RPMI8226 (cell line): ENCODE measurements around the gene PEX14.
"Not testable (repeated sequence)": the region's sequence is repeated elsewhere in the genome, so short reads cannot be mapped to it uniquely, and the experiment has no call there.

Experiments
- DNase-seq: peaks from one replicate; pipeline ENCODE4 v3.0.0-alpha.2; 2015

Gene PEX14

DNA sequence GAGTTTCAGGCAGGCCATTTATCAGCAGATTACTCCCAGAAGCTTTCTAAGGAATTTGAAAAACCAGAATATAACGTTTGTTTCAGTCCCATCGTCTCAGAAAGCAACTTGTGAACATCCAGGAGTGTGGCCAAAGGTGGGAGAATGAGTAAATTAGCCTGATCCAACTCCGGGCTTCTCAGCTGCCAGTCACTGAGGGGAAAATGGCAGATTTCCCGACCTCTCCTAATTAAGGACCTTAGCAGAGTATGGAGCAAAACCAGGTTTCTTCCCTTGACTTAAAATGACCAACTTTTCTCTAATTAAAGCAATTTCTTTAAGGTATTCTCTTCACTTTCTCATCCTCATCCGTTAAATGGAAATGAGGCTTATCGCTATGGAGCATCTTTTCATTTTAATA is 23.9 kb upstream of the PEX14 start:
- DNase-seq = no peak

- no peak for DNase-seq
Measured at GRCh38 chr1:10451287-10451686, 23.5 kb upstream of the PEX14 start.

GRCh38 chr1:10456048-10456447 is 18.7 kb upstream of the PEX14 start:
- DNase-seq = no peak

- DNase-seq = no peak
Measured at GRCh38 chr1:10456661-10457060, 18.1 kb upstream of the PEX14 start.

GRCh38 chr1:10457462-10457861 is 17.3 kb upstream of the PEX14 start:
- not testable (repeated sequence) for DNase-seq

- no peak for DNase-seq
Measured at GRCh38 chr1:10457875-10458274, 16.9 kb upstream of the PEX14 start.

GRCh38 chr1:10459184-10459583 is 15.6 kb upstream of the PEX14 start:
- DNase-seq = no peak

GRCh38 chr1:10467078-10467477 is 7.7 kb upstream of the PEX14 start:
- no peak for DNase-seq

DNA sequence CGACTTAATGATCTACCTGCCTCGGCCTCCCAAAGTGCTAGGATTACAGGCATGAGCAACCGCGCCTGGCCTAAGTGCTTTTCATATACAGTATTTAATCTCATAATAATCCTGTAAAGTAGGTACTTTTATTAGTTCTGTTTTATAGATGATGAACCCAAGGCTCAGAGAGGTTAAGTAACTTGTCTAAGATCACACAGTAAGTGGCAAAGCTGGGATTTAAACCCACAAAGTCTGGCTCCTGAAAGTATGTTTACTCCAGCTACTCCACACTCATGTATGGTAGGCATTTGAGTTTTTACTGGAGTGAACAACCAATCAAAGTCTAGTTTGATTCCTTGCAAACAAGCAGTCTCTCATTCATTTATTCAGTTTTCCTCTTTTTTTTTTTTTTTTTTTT is 4.7 kb upstream of the PEX14 start:
- DNase-seq = no peak

DNA sequence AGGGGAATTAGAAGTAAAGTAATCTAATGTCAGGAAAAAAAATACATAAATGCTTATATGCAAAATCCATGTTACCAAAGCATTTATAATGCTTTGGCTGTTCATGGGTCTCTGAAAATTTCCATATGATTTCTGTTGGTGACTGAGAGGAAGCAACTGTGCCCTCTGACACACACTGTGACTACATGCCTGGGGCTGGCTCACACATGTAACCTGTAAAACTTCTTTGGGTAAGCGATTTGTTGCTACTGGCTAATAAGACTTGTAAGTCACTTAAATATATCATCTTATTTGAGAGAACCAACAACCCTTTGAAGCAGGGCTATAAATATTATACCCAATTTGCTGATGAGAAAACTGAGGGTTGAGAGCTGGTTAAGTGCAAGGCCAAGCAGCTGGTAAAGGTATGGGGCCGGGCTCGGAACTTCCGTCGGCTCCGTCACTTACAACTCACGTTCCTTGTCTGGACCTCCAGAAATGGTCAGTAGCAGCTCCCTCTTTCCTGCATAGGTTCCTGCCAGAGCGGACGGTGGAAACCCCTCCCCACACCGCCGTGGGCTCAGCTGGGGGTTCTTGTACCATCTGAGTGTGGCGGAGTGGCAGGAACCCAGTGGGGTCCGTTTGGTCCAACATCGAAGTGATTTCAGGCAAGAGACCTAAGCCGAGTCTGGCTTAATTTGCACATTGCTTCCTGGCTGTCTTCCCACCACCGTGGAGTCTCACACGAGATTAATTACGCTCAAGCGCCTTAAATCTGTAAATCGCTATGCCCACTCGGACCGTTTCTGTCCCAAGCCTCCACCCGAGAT is 3.1 kb upstream of the PEX14 start:
- DNase-seq = peak; percentile 23

GRCh38 chr1:10472220-10473144 is 2.3 kb upstream of the PEX14 start, which contains the start of gene DFFA:
Gene DFFA, minus strand, starts transcription at chr1:10472529. Its CDS starts 71 bp downstream, at chr1:10472458.
- DNase-seq = peak; percentile 98

GRCh38 chr1:10473145-10473765 is 1.5 kb upstream of the PEX14 start:
- DNase-seq = no peak

DNA sequence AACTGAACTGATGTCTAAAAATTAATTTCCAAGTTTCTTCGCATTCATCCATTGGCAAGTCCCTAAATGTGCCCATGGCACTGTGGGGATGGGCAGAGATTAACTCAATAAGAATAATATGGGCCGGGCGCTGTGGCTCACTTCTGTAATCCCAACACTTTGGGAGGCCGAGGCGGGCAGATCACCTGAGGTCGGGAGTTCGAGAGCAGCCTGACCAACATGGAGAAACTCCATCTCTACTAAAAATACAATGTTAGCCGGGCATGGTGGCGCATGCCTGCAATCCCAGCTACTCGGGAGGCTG is 489 bp upstream of the PEX14 start:
- DNase-seq = not testable (repeated sequence)

- DNase-seq = peak; percentile 30
Measured at GRCh38 chr1:10475510-10475909, 760 bp downstream of the PEX14 start.

DNA sequence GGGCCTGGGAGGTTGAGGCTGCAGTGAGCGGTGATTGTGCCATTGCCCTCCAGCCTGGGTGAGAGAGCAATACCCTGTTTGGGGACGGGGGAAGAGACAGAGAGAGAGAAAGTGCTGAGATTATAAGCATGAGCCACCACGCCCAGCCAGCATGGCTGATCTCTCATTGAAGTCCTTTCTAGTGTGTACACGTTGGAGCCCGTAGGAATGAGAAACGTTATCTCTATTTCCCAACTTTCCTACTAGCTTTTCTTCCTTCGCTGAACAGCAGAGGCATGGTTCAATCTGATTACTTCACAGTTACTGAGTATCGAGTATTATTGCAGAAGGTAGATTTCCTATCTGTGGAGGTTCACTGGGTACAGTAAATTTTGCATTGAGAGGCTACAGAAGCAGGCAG is 4.5 kb downstream of the PEX14 start:
- no peak for DNase-seq

GRCh38 chr1:10480614-10481013 is 5.9 kb downstream of the PEX14 start:
- DNase-seq = no peak

DNA sequence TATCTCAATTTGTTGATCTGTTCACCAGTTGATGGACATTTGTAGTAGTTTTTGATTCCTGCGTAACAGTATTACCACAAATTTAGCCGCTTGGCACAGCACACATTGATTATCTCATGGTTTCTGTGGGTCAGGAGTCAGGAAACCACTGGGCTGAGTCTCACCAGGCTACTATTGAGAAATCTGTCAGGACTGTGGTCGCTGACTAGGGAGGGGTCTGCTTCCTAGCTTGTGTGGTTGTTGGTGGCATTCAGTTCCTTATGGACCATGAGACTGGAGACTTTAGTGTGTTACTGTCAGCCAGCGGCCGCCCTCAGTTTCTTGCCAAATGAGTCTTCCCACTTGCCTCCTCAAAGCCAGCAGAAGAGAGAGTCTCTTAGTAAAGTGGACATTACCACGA is 9.8 kb downstream of the PEX14 start:
- DNase-seq = no peak

- DNase-seq = no peak
Measured at GRCh38 chr1:10489291-10490055, 14.7 kb downstream of the PEX14 start.

DNA sequence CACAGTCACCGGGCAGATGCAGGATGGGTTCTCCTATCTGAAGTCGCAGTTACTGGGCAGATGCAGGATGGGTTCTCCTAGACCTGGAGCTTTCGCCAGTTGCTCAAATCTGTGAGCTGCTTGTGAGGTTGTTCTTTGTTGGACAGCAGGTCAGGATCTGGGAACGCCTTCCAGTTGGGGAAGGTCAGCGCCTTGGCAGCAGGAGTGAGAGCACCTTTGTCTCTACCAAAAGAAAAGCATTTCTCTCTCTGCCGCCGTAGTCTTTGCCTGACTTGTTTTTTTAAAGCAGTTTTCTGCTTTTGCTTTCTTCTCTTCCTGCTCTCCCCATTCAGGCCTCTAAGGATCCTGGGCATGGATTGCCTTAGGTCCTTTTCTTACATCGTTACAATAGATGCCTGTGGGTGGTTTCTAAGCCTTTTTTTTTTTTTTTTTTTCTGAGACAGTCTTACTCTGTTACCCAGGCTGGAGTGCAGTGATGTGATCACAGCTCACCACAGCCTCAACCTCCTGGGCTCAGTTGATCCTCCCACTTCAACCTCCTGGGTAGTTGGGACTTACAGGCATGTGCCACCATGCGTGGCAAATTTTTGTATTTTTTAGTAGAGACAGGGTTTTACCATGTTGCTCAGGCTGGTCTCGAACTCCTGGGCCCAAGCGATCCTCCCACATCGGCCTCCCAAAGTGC is 15.7 kb downstream of the PEX14 start:
- DNase-seq = no peak

- no peak for DNase-seq
Measured at GRCh38 chr1:10494418-10494753, 19.6 kb downstream of the PEX14 start.

- DNase-seq = peak; percentile 86
Measured at GRCh38 chr1:10494754-10495474, 20.2 kb downstream of the PEX14 start.

GRCh38 chr1:10495475-10495817 is 20.7 kb downstream of the PEX14 start:
- no peak for DNase-seq
